ENCODE measurements around the gene RNF157. TPM values are rescaled to one million over a fixed set of nuclear protein-coding genes. Genes with fewer than 3 reads are reported as not detected.

RNF157 gene
- polyA plus RNA-seq, 2 donors = 0.20 to 0.44 TPM

DNA sequence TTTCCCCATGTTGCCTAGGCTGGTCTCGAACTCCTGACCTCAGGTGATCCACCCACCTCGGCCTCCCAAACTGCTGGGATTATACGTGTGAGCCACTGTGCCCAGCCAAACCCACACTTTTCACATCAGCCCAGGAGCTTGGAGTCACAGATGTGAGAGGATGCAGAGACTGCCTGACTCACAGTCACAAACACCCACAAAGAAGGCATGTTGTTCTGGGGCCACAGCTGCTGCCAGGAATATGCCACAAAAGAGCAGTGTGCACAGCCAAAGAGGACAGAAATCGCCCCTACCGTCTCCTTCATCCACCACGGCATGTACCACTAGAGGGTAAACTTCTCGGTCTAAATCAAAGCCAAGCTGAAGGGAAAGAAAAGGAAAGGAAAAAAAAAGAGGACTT, 74.1 kb downstream of the RNF157 start:
- Histone ChIP-seq H3K36me3 (ENCODE audit: control insufficient read depth in 2 of 2, insufficient read depth in 2 of 2, low read length in 1 of 2) (no peaks in the 10 kb centered on the region), H3K9me3 (ENCODE audit: control insufficient read depth in 2 of 2, insufficient read depth in 1 of 2, low read depth in 1 of 2, low read length in 1 of 2) (no peaks in the 10 kb centered on the region), H3K27ac (ENCODE audit: low read depth in 2 of 2, low read length in 1 of 2) (no peak overlapping the region), H3K27me3 (ENCODE audit: control insufficient read depth in 1 of 2, insufficient read depth in 2 of 2, low read length in 2 of 2) (no peaks in the 10 kb centered on the region), H3K4me1 (ENCODE audit: control insufficient read depth in 2 of 2, insufficient read depth in 2 of 2, low read length in 1 of 2) (no peaks in the 10 kb centered on the region), H3K4me3 (ENCODE audit: low read depth in 1 of 2, low read length in 2 of 2) (no peak overlapping the region)
- WGBS, 2 donors = 74 to 76% methylated on average over 7 of the region's 7 CpGs

DNA sequence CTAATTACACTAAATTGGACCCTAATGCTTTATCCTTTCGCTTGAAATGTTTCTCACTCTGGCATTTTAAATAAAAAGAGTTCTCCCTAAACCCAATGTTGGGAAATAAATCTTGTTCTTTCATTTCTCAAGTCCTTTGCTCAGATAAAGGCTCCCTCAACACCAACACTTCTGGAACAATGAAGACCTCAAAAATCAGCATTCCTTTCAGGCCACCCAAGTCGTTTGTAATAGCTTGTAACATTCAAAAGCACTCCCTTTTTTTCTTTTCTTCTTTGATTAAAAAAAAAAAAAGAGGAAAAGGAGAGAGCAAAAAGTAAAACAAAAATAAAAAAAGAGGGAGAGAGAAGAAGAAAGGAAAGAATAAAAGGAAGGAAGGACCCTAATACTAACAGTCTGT, 76.0 kb downstream of the RNF157 start:
- Histone ChIP-seq H3K4me1 (ENCODE audit: control insufficient read depth in 2 of 2, insufficient read depth in 2 of 2, low read length in 1 of 2) (no peaks in the 10 kb centered on the region), H3K4me3 (ENCODE audit: low read depth in 1 of 2, low read length in 2 of 2) (no peak overlapping the region), H3K27me3 (ENCODE audit: control insufficient read depth in 1 of 2, insufficient read depth in 2 of 2, low read length in 2 of 2) (no peaks in the 10 kb centered on the region), H3K9me3 (ENCODE audit: control insufficient read depth in 2 of 2, insufficient read depth in 1 of 2, low read depth in 1 of 2, low read length in 1 of 2) (no peaks in the 10 kb centered on the region), H3K27ac (ENCODE audit: low read depth in 2 of 2, low read length in 1 of 2) (no peak overlapping the region), H3K36me3 (ENCODE audit: control insufficient read depth in 2 of 2, insufficient read depth in 2 of 2, low read length in 1 of 2) (no peaks in the 10 kb centered on the region)
- 73 to 74% methylated on average over 2 of the region's 2 CpGs for WGBS, 2 donors

DNA sequence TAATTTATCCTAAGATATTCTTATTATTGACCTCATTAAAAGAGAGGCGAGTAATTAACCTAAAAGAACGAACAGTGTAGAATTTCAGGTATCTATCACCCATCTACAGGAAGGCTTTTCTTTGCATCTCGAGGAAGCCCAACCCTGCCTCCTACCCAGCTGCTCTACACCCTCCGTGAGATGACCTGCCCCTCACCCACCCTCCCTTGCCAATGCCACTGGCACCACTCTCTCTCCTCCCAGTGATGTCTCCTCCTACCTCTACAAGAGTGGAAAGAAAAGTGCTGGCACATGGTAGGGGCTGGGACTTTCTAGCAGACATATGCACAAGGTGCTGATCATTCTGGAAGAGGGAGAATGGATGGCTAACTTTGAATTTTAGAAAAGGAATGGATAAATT, 76.4 kb downstream of the RNF157 start:
- no peak overlapping the region for H3K27ac ChIP-seq (ENCODE audit: low read depth in 2 of 2, low read length in 1 of 2)
- H3K27me3 ChIP-seq (ENCODE audit: control insufficient read depth in 1 of 2, insufficient read depth in 2 of 2, low read length in 2 of 2) = no peaks in the 10 kb centered on the region
- H3K9me3 ChIP-seq (ENCODE audit: control insufficient read depth in 2 of 2, insufficient read depth in 1 of 2, low read depth in 1 of 2, low read length in 1 of 2) = no peaks in the 10 kb centered on the region
- H3K36me3 ChIP-seq (ENCODE audit: control insufficient read depth in 2 of 2, insufficient read depth in 2 of 2, low read length in 1 of 2) = no peaks in the 10 kb centered on the region
- H3K4me3 ChIP-seq (ENCODE audit: low read depth in 1 of 2, low read length in 2 of 2) = no peak overlapping the region
- H3K4me1 ChIP-seq (ENCODE audit: control insufficient read depth in 2 of 2, insufficient read depth in 2 of 2, low read length in 1 of 2) = no peaks in the 10 kb centered on the region
- WGBS, 2 donors = 84 to 89% methylated on average over 4 of the region's 4 CpGs

DNA sequence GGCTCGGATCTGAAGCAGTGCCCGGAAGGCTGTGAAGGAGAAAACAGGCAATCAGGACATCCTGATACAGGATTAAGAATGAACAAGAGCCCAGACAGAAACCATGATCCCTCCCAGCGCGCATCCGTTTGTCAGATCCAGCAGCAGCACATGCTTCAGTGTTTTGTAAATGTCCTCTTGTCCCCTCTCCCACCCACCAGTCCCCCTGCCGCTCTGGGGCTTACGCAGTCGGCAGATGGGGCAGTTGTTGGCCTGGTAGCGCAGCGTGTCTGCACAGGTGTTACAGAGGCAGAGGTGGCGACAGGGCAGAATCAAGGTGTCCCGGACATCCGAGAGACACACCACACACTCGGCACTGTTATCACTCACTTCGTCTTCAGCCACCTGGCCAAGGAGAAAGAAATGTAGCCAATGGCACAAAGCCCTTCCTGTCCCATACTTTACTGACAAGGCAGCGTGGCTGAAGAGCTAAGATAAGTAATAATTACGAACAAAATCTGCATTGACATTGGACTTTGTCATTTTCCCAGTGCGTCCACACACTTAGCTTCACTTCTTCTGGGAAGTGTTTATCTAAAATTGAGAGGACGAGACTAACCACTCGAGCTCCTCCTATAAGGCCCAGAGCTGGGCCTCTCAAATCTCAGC, 78.5 kb downstream of the RNF157 start:
- no peaks in the 10 kb centered on the region for H3K36me3 ChIP-seq (ENCODE audit: control insufficient read depth in 2 of 2, insufficient read depth in 2 of 2, low read length in 1 of 2)

DNA sequence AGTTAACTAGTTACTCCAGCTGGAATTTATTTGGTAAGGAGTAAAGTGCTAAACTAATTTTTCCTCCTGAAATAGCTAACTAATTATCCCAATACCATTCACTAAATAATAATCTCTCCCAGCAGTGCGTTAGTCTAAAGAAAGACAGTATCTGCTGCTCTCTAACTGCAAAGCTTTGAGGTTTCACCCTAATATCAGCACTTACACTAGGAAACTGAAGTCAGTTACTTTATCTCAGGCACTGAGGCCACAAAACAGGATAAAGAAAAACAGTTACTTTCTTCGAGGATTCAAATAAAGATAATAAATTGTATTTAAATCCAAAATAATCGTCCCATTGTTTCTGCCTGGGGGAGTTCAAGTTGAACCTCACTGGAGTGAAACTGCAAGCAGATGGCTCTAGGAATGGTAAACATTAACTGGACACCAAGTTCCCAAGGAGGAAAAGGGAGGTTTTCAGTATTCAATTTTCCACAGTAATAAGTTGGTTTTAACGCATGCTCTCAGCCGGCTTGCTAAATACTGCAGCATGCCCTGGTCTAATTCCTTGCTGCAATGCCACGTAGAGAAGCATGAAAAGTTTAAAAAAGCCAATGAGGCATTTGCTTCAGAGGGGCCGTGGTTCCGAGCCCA, 79.3 kb downstream of the RNF157 start:
- WGBS, 2 donors = 75 to 79% methylated on average over 8 of the region's 8 CpGs

More for the DNA sequence above, 78.5 kb downstream of the RNF157 start:
- Histone ChIP-seq H3K27me3 (ENCODE audit: control insufficient read depth in 1 of 2, insufficient read depth in 2 of 2, low read length in 2 of 2) (no peaks in the 10 kb centered on the region), H3K9me3 (ENCODE audit: control insufficient read depth in 2 of 2, insufficient read depth in 1 of 2, low read depth in 1 of 2, low read length in 1 of 2) (no peaks in the 10 kb centered on the region), H3K4me1 (ENCODE audit: control insufficient read depth in 2 of 2, insufficient read depth in 2 of 2, low read length in 1 of 2) (no peaks in the 10 kb centered on the region), H3K27ac (ENCODE audit: low read depth in 2 of 2, low read length in 1 of 2) (no peak overlapping the region), H3K4me3 (ENCODE audit: low read depth in 1 of 2, low read length in 2 of 2) (no peak overlapping the region)
- 82 to 87% methylated on average over 20 of the region's 20 CpGs for WGBS, 2 donors

DNA sequence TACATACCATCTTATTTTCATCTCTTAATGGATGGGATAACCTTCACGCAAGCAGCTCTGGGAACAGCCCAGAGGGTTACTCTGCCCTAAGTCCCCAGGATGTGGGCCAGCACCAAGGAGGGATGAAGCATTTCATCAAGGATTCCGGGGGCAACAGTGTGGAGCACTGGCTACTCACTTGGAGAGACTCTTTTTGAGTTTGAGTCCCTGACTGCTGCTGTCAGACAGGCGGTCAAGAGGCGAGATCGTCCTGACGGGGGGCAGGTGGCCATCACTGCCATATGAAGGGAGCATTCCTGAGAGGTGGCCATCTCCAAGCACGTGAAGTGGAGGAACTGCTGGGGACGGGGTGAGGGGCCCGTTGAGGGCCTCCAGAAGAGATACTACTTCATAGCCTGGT, 81.1 kb downstream of the RNF157 start:
- H3K4me3 ChIP-seq (ENCODE audit: low read depth in 1 of 2, low read length in 2 of 2) = no peak overlapping the region
- no peaks in the 10 kb centered on the region for H3K27me3 ChIP-seq (ENCODE audit: control insufficient read depth in 1 of 2, insufficient read depth in 2 of 2, low read length in 2 of 2)
- no peaks in the 10 kb centered on the region for H3K9me3 ChIP-seq (ENCODE audit: control insufficient read depth in 2 of 2, insufficient read depth in 1 of 2, low read depth in 1 of 2, low read length in 1 of 2)
- no peaks in the 10 kb centered on the region for H3K4me1 ChIP-seq (ENCODE audit: control insufficient read depth in 2 of 2, insufficient read depth in 2 of 2, low read length in 1 of 2)
- no peak overlapping the region for H3K27ac ChIP-seq (ENCODE audit: low read depth in 2 of 2, low read length in 1 of 2)
- no peaks in the 10 kb centered on the region for H3K36me3 ChIP-seq (ENCODE audit: control insufficient read depth in 2 of 2, insufficient read depth in 2 of 2, low read length in 1 of 2)
- 88 to 92% methylated on average over 9 of the region's 9 CpGs for WGBS, 2 donors

More for the DNA sequence above, 79.3 kb downstream of the RNF157 start:
- Histone ChIP-seq H3K4me1 (ENCODE audit: control insufficient read depth in 2 of 2, insufficient read depth in 2 of 2, low read length in 1 of 2) (no peaks in the 10 kb centered on the region), H3K36me3 (ENCODE audit: control insufficient read depth in 2 of 2, insufficient read depth in 2 of 2, low read length in 1 of 2) (no peaks in the 10 kb centered on the region), H3K27me3 (ENCODE audit: control insufficient read depth in 1 of 2, insufficient read depth in 2 of 2, low read length in 2 of 2) (no peaks in the 10 kb centered on the region), H3K9me3 (ENCODE audit: control insufficient read depth in 2 of 2, insufficient read depth in 1 of 2, low read depth in 1 of 2, low read length in 1 of 2) (no peaks in the 10 kb centered on the region), H3K4me3 (ENCODE audit: low read depth in 1 of 2, low read length in 2 of 2) (no peak overlapping the region), H3K27ac (ENCODE audit: low read depth in 2 of 2, low read length in 1 of 2) (no peak overlapping the region)

DNA sequence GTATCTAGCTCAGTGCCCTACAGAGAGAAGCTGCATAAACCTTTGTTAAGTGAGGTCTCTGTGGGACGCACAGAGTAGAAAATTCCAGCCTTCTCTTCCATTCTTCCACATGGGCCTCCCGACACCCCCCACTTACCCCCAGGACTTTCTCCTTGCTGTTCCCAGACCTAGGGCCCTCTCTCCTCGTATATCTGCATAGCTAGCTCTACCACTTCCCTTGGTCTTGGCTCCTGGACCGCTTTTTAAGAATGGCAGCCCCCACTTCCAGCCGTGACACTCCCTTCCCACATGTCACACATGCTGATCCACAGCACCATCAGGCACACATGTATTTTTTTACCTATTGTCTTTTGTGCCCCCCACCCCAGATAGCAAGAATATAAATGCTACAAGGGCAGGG, 82.5 kb downstream of the RNF157 start:
- 89 to 91% methylated on average over 5 of the region's 5 CpGs for WGBS, 2 donors
- H3K4me1 ChIP-seq (ENCODE audit: control insufficient read depth in 2 of 2, insufficient read depth in 2 of 2, low read length in 1 of 2) = no peaks in the 10 kb centered on the region
- no peak overlapping the region for H3K4me3 ChIP-seq (ENCODE audit: low read depth in 1 of 2, low read length in 2 of 2)
- no peaks in the 10 kb centered on the region for H3K9me3 ChIP-seq (ENCODE audit: control insufficient read depth in 2 of 2, insufficient read depth in 1 of 2, low read depth in 1 of 2, low read length in 1 of 2)
- H3K27me3 ChIP-seq (ENCODE audit: control insufficient read depth in 1 of 2, insufficient read depth in 2 of 2, low read length in 2 of 2) = no peaks in the 10 kb centered on the region
- H3K36me3 ChIP-seq (ENCODE audit: control insufficient read depth in 2 of 2, insufficient read depth in 2 of 2, low read length in 1 of 2) = no peaks in the 10 kb centered on the region
- no peak overlapping the region for H3K27ac ChIP-seq (ENCODE audit: low read depth in 2 of 2, low read length in 1 of 2)

DNA sequence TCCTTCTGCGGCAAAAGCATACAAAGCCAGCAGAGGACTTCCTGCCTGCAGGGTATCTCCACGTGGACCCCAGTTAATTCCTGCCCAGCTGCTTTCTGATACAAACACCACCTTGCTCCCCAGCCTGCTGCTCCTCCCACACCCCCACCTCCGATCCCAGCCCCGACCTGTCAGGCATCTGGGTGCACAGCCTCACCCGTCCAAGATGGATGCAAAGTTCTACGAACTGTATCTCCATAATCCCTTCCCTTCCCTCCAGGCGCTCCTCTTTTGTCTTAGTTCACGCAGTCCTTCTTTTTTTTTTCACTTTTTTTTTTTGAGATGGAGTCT, 83.7 kb downstream of the RNF157 start:
- H3K36me3 ChIP-seq (ENCODE audit: control insufficient read depth in 2 of 2, insufficient read depth in 2 of 2, low read length in 1 of 2) = no peaks in the 10 kb centered on the region
- H3K27me3 ChIP-seq (ENCODE audit: control insufficient read depth in 1 of 2, insufficient read depth in 2 of 2, low read length in 2 of 2) = no peaks in the 10 kb centered on the region
- 57 to 63% methylated on average over 8 of the region's 8 CpGs for WGBS, 2 donors
- no peak overlapping the region for H3K4me3 ChIP-seq (ENCODE audit: low read depth in 1 of 2, low read length in 2 of 2)
- H3K9me3 ChIP-seq (ENCODE audit: control insufficient read depth in 2 of 2, insufficient read depth in 1 of 2, low read depth in 1 of 2, low read length in 1 of 2) = no peaks in the 10 kb centered on the region
- H3K27ac ChIP-seq (ENCODE audit: low read depth in 2 of 2, low read length in 1 of 2) = no peak overlapping the region
- no peaks in the 10 kb centered on the region for H3K4me1 ChIP-seq (ENCODE audit: control insufficient read depth in 2 of 2, insufficient read depth in 2 of 2, low read length in 1 of 2)

DNA sequence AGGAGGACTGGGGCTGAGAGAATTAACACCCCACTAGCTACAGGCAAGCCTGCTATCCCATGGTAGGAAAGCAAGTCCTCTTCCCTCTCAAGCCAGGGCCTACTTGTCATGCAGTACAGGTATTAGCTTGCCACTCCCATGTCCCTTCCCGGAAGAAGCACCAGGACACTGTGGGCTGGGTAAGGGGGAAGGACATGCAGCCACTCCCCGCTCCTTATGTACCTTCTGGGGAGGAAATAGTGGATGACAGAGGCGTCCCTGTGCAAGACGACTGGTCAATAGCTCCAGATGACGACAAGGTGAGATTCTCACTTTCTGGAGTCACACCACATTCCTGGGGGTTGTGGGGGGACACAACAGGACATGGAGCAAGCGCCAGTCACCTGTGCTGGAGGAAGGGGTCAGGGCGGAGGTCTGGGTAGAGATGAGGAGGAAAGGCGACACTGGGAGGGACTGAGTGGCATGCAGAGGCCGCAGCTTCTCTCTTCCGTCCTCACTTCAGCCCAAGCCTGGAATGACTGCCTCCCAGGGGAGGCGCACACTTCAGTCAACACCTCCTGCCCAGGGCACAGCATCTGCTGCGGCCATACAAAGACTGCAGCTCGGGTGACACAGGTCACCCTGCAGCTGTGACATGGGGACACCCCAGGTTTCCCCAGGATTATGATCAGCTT, 84.2 kb downstream of the RNF157 start:
- H3K27me3 ChIP-seq (ENCODE audit: control insufficient read depth in 1 of 2, insufficient read depth in 2 of 2, low read length in 2 of 2) = no peaks in the 10 kb centered on the region
- H3K27ac ChIP-seq (ENCODE audit: low read depth in 2 of 2, low read length in 1 of 2) = no peak overlapping the region
- 83 to 86% methylated on average over 13 of the region's 13 CpGs for WGBS, 2 donors
- no peak overlapping the region for H3K4me3 ChIP-seq (ENCODE audit: low read depth in 1 of 2, low read length in 2 of 2)
- no peaks in the 10 kb centered on the region for H3K36me3 ChIP-seq (ENCODE audit: control insufficient read depth in 2 of 2, insufficient read depth in 2 of 2, low read length in 1 of 2)
- no peaks in the 10 kb centered on the region for H3K9me3 ChIP-seq (ENCODE audit: control insufficient read depth in 2 of 2, insufficient read depth in 1 of 2, low read depth in 1 of 2, low read length in 1 of 2)
- H3K4me1 ChIP-seq (ENCODE audit: control insufficient read depth in 2 of 2, insufficient read depth in 2 of 2, low read length in 1 of 2) = no peaks in the 10 kb centered on the region
